Left ventricle myocardium inferior (tissue), 1 donor: ENCODE results near the gene GOLT1B. TPM values are rescaled to one million over a fixed set of nuclear protein-coding genes. Genes with fewer than 3 reads are reported as not detected.
"Not testable (repeated sequence)": the region's sequence is repeated elsewhere in the genome, so short reads cannot be mapped to it uniquely, and the experiment has no call there.

ENCODE experiments used
- DNase-seq: peaks from one replicate; pipeline ENCODE4 v3.0.0-alpha.2; 2020
- H3K27ac ChIP-seq: fragments of 200-600 bp; replicated peaks from 2 replicates; pipeline ENCODE4 v1.8.0; 2021
- H3K27me3 ChIP-seq: fragments of 200-600 bp; 2 replicates; pipeline ENCODE4 v1.8.0; 2021; ENCODE audit warnings: low read depth
- H3K36me3 ChIP-seq: fragments of 200-600 bp; 2 replicates; pipeline ENCODE4 v1.8.0; 2021
- H3K4me1 ChIP-seq: fragments of 200-600 bp; 2 replicates; pipeline ENCODE4 v1.8.0; 2021
- H3K4me3 ChIP-seq: fragments of 200-600 bp; 2 replicates; pipeline ENCODE4 v1.8.0; 2021; ENCODE audit warnings: mild to moderate bottlenecking, moderate library complexity
- H3K9me3 ChIP-seq: fragments of 200-600 bp; replicated peaks from 2 replicates; pipeline ENCODE4 v1.8.0; 2021
- CTCF ChIP-seq: fragments of 200-600 bp; IDR thresholded peaks from 2 replicates; pipeline ENCODE4 v1.8.0; 2021; ENCODE audit warnings: antibody characterized with exemption, mild to moderate bottlenecking, borderline replicate concordance
- intact Hi-C: fragments of 100-400 bp; cut with micrococcal nuclease; formaldehyde crosslinking; loops from one replicate; pipeline ENCODE4 v1.11.0; 2022
- long read RNA-seq: library from polyadenylated mRNA; unstranded; transcript quantifications from one replicate; pipeline ENCODE4 v2.0.0, GENCODE V29; 2021
- total RNA-seq: library from RNA; stranded (reverse); fragmentation: NEBNext Ultra II Directional; extraction: Animal tissue kit (Norgen Biotek cat#: 25700); gene quantifications from one replicate; pipeline ENCODE4 v1.2.1, GENCODE V29; 2021
- donor health status: DM: no; HTN: yes; CAD: no; lungs with severe emphysema.

GOLT1B gene
- total RNA-seq = 17.5 TPM
- long read RNA-seq, transcript GOLT1B-201 (5 exons, 3,227 nt) = major isoform, 39 of 41 reads
- long read RNA-seq, partial matches to known transcripts = 0 of 41 reads
- long read RNA-seq, other reads (novel, unspliced or antisense) = 2 of 41 reads

- H3K4me1 ChIP-seq = peaks cover 76% of the 10 kb centered on the region
- peak within 1 kb of the TSS; percentile 87 for H3K27ac ChIP-seq
- H3K9me3 ChIP-seq = no peaks in the 10 kb centered on the region
- H3K4me3 ChIP-seq = peak within 1 kb of the TSS; percentile 94
- no peak for TF ChIP-seq CTCF
- intact Hi-C loops = loop anchor here (5.0 to 10.0 kb wide), 2 partner anchors 173 to 391 kb away; no protein-coding TSS in a partner anchor
- no peaks in the 10 kb centered on the region for H3K27me3 ChIP-seq
- DNase-seq = peak; percentile 91
- H3K36me3 ChIP-seq = peaks cover 20% of the 10 kb centered on the region
Measured at GRCh38 chr12:21501258-21502163, at the start of gene GOLT1B, which contains the start of gene RECQL. Gene GOLT1B, plus strand, starts transcription at chr12:21501789. Its CDS starts 135 bp downstream, at chr12:21501924. Gene RECQL, minus strand, starts transcription at chr12:21501635. Its CDS starts 2,065 bp downstream, at chr12:21499570.

GRCh38 chr12:21453312-21453852, 48.2 kb upstream of the GOLT1B start:
- Histone ChIP-seq H3K4me1 (no peaks in the 10 kb centered on the region), H3K36me3 (peaks cover 78% of the 10 kb centered on the region), H3K9me3 (no peaks in the 10 kb centered on the region), H3K4me3 (no peak overlapping the region), H3K27ac (no peak overlapping the region), H3K27me3 (no peaks in the 10 kb centered on the region)
- intact Hi-C loops = no loop called here
- no peak for DNase-seq
- no peak for TF ChIP-seq CTCF

- intact Hi-C loops = no loop called here
- no peak overlapping the region for H3K27ac ChIP-seq
- no peak overlapping the region for H3K4me3 ChIP-seq
- no peaks in the 10 kb centered on the region for H3K9me3 ChIP-seq
- H3K36me3 ChIP-seq = peaks cover 75% of the 10 kb centered on the region
- H3K27me3 ChIP-seq = no peaks in the 10 kb centered on the region
- TF ChIP-seq CTCF = no peak
- DNase-seq = no peak
- no peaks in the 10 kb centered on the region for H3K4me1 ChIP-seq
Measured at GRCh38 chr12:21456291-21456780, 45.3 kb upstream of the GOLT1B start.

- no peak for DNase-seq
- H3K9me3 ChIP-seq = no peaks in the 10 kb centered on the region
- no peak for TF ChIP-seq CTCF
- no peaks in the 10 kb centered on the region for H3K27me3 ChIP-seq
- no peak overlapping the region for H3K27ac ChIP-seq
- no peak overlapping the region for H3K4me3 ChIP-seq
- intact Hi-C loops = no loop called here
- peaks cover 92% of the 10 kb centered on the region for H3K36me3 ChIP-seq
- no peaks in the 10 kb centered on the region for H3K4me1 ChIP-seq
Measured at GRCh38 chr12:21459474-21459873, 42.1 kb upstream of the GOLT1B start.

GRCh38 chr12:21467334-21467733, 34.3 kb upstream of the GOLT1B start:
- H3K4me3 ChIP-seq, DNase-seq, H3K27me3 ChIP-seq, H3K27ac ChIP-seq, H3K4me1 ChIP-seq, intact Hi-C loops, H3K9me3 ChIP-seq: not testable (repeated sequence)
- H3K36me3 ChIP-seq = peaks cover 74% of the 10 kb centered on the region
